Progenitor cell of endocrine pancreas (in vitro differentiated cells): ENCODE measurements around the gene TRIM2. TPM values are rescaled to one million over a fixed set of nuclear protein-coding genes. Genes with fewer than 3 reads are reported as not detected.

Experiments
- DNase-seq: peaks from one replicate; pipeline ENCODE4 v3.0.0; 2021; ENCODE audit warnings: low spot score; ENCODE audit not compliant: unreplicated experiment
- H3K27ac Mint-ChIP-seq: 2 replicates; pipeline ENCODE4 v1.8.0; 2021; ENCODE audit warnings: mild to moderate bottlenecking, moderate library complexity, mixed read lengths
- H3K27me3 Mint-ChIP-seq: 2 replicates; pipeline ENCODE4 v1.8.0; 2021; ENCODE audit warnings: mixed read lengths
- H3K36me3 Mint-ChIP-seq: 2 replicates; pipeline ENCODE4 v1.8.0; 2022; ENCODE audit warnings: mixed read lengths; ENCODE audit not compliant: insufficient read depth
- H3K4me1 Mint-ChIP-seq: 2 replicates; pipeline ENCODE4 v1.8.0; 2021; ENCODE audit warnings: low read depth, mixed read lengths
- H3K4me3 Mint-ChIP-seq: 2 replicates; pipeline ENCODE4 v1.8.0; 2021; ENCODE audit warnings: low read depth, mild to moderate bottlenecking, moderate library complexity, mixed read lengths
- H3K9me3 Mint-ChIP-seq: 2 replicates; pipeline ENCODE4 v1.8.0; 2021; ENCODE audit warnings: low read depth, mixed read lengths
- CTCF ChIP-seq: fragments of 200-600 bp; sonication (generic); IDR thresholded peaks from one replicate; pipeline ENCODE4 v1.5.0; 2021; ENCODE audit warnings: antibody characterized with exemption, mild to moderate bottlenecking; ENCODE audit not compliant: unreplicated experiment
- total RNA-seq: library from RNA; stranded (reverse); gene quantifications from 2 replicates; pipeline ENCODE4 v1.2.1, GENCODE V29; 2021

Gene TRIM2
- total RNA-seq, 1 donor from 2014 or later, result 59.6 TPM

- Mint-ChIP-seq H3K36me3 (peaks cover 28% of the 10 kb centered on the region), H3K4me1 (peaks cover 3% of the 10 kb centered on the region), H3K4me3 (no peak overlapping the region), H3K27me3 (no peaks in the 10 kb centered on the region), H3K27ac (no peak overlapping the region), H3K9me3 (peaks cover 7% of the 10 kb centered on the region)
- no peak for TF ChIP-seq CTCF
- no peak for DNase-seq
Observed at GRCh38 chr4:153281476-153281875, 77.2 kb downstream of the TRIM2 start.

GRCh38 chr4:153282023-153282422, 77.8 kb downstream of the TRIM2 start:
- H3K36me3 Mint-ChIP-seq, result peaks cover 28% of the 10 kb centered on the region
- no peak for TF ChIP-seq CTCF

DNA sequence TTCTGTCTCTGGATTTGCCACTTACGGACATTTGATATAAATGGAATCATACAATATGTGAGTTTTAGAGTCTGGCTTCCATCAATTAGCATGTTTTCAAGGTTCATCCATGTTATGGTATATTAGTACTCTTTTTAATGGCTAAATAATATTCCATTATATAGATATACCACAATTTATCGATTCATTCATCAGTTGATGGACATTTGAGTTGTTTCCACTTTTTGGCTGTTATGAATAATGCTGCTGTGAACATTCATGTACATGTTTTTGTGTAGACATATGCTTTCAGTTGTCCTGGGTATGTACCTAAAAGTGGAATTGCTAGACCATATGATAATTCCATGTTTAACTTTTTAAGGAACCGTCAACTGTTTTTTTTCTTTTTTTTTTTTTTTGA, 79.0 kb downstream of the TRIM2 start:
- Mint-ChIP-seq H3K36me3 (peaks cover 28% of the 10 kb centered on the region), H3K9me3 (peaks cover 7% of the 10 kb centered on the region), H3K4me3 (no peak overlapping the region), H3K27ac (no peak overlapping the region), H3K4me1 (no peaks in the 10 kb centered on the region), H3K27me3 (no peaks in the 10 kb centered on the region)
- DNase-seq, result no peak
- TF ChIP-seq CTCF, result no peak

More at GRCh38 chr4:153282023-153282422, 77.8 kb downstream of the TRIM2 start:
- Mint-ChIP-seq H3K27ac (no peak overlapping the region), H3K9me3 (peaks cover 7% of the 10 kb centered on the region), H3K27me3 (no peaks in the 10 kb centered on the region), H3K4me1 (peaks cover 2% of the 10 kb centered on the region), H3K4me3 (no peak overlapping the region)
- DNase-seq, result no peak

- H3K36me3 Mint-ChIP-seq, result peaks cover 20% of the 10 kb centered on the region
- no peak overlapping the region for H3K4me3 Mint-ChIP-seq
- H3K27me3 Mint-ChIP-seq, result no peaks in the 10 kb centered on the region
- TF ChIP-seq CTCF, result no peak
- DNase-seq, result no peak
- no peak overlapping the region for H3K27ac Mint-ChIP-seq
- no peaks in the 10 kb centered on the region for H3K4me1 Mint-ChIP-seq
- no peaks in the 10 kb centered on the region for H3K9me3 Mint-ChIP-seq
Observed at GRCh38 chr4:153290134-153290533, 85.9 kb downstream of the TRIM2 start.

- no peaks in the 10 kb centered on the region for H3K9me3 Mint-ChIP-seq
- no peak for TF ChIP-seq CTCF
- H3K27me3 Mint-ChIP-seq, result no peaks in the 10 kb centered on the region
Observed at GRCh38 chr4:153291562-153291961, 87.3 kb downstream of the TRIM2 start.

More at GRCh38 chr4:153291562-153291961, 87.3 kb downstream of the TRIM2 start:
- Mint-ChIP-seq H3K4me1 (peaks cover 1% of the 10 kb centered on the region), H3K36me3 (peaks cover 31% of the 10 kb centered on the region), H3K4me3 (no peak overlapping the region), H3K27ac (no peak overlapping the region)
- DNase-seq, result no peak
